ENCODE measurements around the gene TACSTD2.
"Not testable (repeated sequence)": the region's sequence is repeated elsewhere in the genome, so short reads cannot be mapped to it uniquely, and the experiment has no call there.

Gene TACSTD2, protein sequence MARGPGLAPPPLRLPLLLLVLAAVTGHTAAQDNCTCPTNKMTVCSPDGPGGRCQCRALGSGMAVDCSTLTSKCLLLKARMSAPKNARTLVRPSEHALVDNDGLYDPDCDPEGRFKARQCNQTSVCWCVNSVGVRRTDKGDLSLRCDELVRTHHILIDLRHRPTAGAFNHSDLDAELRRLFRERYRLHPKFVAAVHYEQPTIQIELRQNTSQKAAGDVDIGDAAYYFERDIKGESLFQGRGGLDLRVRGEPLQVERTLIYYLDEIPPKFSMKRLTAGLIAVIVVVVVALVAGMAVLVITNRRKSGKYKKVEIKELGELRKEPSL

DNA sequence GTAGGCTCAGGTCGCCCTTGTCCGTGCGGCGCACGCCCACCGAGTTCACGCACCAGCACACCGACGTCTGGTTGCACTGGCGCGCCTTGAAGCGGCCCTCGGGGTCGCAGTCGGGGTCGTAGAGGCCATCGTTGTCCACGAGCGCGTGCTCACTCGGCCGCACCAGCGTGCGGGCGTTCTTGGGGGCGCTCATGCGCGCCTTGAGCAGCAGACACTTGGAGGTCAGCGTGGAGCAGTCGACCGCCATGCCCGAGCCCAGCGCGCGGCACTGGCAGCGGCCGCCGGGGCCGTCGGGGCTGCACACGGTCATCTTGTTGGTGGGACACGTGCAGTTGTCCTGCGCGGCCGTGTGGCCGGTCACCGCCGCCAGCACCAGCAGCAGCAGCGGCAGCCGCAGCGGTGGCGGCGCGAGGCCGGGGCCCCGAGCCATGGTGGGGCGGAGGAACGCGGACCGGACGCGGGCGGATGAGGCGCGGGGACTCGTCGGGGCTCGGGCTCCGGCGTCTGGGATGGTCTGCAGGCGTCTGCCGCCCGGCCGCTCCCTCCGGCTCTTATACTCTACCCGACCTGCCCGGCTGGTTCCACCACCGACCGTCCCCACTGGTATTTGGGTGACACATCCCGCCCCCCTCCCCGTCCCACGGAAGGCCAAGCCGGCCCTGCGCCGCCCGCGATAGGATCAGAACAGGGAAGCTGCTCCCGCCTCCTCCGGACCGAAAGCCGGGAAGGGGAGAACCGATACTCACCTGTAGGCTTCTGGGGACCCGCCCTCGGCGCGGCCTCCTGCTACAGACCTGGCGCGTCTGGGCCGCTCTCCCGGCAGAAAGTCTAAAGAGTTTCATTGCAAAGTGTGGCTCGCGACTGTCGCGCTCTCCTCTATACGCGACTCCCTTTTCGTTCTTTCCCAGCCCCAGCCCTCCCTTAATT lies at the start of gene TACSTD2:
TACSTD2 (minus strand) TSS at position 526 of the 927 bp plus-strand sequence; CDS start at position 430, 96 bp downstream.
- no peak for DNase-seq (ENCODE audit: low spot score)

DNA sequence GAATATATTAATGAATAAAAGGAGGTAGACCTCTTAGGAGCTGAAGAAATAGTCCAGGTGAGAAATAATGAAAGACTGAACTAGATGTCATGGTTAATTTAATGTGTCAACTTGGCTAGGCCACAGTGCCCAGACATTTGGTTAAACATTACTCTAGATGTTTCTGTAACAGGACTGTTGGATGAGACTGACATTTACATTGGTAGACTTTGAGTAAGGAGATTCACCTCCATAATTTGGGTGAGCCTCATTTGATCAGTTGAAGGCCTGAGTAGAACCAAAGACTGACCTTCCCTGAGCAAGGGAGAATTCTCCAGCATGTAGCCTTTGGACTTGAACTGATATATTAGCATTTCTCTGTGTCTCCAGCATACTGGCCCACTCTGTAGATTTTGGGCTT lies 49.2 kb upstream of the TACSTD2 start:
- no peak for DNase-seq (ENCODE audit: low spot score)

DNA sequence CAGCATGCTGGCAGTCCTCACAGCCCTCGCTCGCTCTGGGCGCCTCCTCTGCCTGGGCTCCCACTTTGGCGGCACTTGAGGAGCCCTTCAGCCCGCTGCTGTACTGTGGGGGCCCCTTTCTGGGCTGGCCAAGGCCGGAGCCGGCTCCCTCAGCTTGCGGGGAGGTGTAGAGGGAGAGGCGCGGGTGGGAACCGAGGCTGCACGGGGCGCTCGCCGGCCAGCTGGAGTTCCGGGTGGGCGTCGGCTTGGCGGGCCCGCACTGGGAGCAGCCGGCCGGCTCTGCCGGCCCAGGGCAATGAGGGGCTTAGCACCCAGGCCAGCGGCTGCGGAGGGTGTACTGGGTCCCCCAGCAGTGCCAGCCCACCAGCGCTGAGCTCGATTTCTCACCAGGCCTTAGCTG lies 46.2 kb upstream of the TACSTD2 start:
- not testable (repeated sequence) for DNase-seq (ENCODE audit: low spot score)

DNA sequence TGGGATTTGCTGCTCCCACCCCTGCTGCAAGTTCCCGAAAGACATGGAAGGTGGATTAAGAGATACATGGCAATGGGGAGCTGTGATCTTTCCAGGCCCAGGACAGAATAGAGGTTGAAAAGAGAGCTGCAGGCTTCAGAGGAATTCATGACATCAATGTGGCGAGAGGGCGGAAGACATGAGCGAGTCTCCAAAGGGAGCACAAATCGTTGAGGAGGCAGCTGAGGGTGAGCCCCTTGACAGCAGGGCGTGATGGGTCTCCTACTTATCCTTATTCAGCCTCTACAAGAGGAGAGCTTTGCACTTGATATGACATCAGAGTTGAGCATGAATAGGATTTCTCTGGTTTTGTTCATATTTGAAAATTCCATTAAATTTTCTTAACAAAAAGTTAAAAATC lies 45.5 kb upstream of the TACSTD2 start:
- DNase-seq (ENCODE audit: low spot score) = peak; percentile 42

DNA sequence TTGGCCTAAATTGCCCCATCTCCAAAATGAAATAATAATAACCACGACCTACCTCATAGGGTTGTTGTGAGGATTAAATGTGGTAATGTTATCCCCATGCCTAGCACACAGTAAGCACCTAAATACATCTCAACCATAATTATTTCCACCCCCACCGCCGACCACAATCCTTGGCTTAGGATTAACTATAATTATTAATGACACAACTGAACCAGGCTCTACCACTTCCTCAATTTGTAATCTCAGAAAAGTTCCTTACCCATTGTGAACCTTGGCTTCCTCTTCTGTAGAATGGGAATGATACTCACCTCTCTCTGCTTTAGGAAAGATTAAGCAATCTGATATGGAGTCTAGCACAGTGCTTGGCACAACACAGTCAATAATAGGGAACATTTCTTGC lies 44.3 kb upstream of the TACSTD2 start:
- no peak for DNase-seq (ENCODE audit: low spot score)

DNA sequence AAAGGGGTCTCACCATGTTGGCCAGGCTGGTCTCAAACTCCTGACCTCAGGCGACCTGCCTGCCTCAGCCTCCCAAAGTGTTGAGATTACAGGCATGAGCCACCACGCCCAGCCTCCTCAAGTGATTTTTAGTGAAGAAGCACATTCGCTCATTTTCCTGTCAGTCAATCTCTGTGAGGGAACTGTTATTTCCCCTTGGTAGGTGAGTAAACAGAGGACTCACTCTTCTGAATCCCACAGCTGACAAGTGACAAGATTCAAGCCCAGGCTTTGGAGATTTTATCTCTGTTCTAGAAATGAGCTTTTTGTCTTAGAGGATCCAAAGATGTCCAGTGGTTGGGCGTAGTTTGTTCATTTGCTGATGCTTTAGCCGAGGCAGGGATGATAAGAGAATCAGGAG lies 43.9 kb upstream of the TACSTD2 start:
- DNase-seq (ENCODE audit: low spot score) = no peak

DNA sequence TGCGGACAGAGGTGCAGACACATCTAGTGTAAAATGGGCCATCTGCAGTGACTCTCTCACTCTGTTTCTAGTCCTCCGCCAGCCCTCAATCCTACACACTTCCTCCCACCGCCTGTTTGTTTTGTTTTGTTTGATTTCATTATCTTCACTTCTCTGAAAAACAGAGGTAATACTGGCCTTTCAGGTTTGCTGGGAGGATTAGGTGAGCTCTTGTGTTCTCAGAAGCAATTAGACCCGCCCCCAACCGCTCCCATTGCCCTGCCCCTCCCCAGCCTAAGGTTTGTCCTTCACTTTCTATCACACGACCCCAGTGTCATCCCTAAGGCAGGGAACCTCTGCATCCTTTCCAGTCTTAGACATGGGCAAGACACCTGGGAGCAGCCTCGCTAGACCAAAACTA lies 43.2 kb upstream of the TACSTD2 start:
- DNase-seq (ENCODE audit: low spot score) = no peak

DNA sequence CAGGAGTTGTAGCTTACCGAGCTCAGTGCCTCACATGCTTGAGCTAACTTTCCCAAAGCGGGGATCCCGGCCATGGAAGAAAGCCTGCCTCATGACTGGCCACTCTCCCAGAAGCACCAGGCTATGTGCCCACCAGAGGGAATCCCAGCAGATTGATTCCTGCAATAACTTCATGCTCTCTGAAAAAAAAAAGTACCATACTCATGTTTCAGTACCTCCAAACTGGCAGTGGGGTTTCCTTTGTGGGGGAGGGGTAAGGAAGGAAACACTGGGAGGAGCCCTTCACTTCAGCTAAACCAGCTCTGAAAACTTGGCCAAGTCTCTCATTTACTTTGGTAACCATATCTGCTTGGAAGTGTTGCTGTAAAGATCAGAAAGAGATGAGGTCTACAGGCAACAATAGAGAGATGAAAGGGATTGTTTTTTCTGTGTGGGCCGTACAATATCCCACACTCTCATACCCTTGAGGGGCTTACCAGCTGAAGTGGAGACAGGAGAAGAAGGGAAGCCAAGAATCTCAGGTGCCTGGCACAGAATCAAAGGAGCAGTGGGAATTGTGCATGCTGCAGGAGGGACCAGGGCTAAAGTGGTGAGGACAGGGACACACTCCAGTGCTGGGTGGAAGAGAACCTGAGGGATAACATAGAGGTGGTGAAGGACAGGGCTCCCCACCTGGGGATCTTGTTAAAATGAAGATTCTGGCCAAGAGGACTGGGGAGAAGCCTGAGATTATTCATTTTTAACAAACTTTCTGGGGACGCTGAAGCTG lies 42.4 kb upstream of the TACSTD2 start:
- peak; percentile 17 for DNase-seq (ENCODE audit: low spot score)

DNA sequence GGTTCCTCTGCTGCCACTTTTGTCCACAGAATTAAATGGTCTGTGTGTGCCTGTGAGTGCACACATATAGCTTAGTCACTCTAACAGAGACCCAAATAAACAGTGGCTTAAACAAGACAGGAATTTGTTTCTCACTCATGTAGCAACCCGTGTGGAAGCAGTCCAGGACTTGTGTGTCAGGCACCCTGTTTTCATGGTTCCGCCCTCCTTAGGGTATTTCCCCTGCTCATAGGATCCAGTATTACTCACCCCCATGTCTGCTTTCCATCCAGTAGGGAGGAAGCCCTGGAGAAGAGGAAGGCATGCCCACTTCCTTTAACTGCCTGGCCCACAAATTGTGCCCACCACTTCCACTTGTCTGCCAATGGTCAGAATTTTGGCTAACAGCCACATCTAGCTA lies 41.3 kb upstream of the TACSTD2 start:
- DNase-seq (ENCODE audit: low spot score) = no peak

DNA sequence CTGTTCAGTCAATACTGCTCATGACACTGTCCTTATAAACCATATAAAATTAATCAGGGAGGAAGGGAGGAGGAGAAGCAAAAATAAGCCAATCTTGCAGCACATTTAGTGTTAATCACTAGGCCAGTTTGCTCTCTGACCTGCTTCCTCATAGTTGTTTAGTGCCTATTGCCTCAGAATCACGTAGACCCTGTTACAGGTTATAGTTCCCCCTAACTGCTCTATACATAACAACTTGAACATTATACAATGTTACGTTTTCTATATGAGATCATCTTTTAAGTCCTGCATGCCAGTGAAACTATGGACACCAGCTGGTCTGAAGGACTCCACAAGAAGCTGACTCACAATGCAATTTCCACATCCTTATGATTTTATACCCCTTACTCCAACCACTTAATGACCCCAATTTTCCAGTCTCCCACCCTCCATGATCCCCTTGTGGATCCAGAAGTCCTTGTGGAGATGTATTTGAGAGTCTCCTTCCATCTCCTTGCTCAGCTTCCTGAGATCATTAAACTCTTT lies 34.9 kb upstream of the TACSTD2 start:
- no peak for DNase-seq (ENCODE audit: low spot score)

DNA sequence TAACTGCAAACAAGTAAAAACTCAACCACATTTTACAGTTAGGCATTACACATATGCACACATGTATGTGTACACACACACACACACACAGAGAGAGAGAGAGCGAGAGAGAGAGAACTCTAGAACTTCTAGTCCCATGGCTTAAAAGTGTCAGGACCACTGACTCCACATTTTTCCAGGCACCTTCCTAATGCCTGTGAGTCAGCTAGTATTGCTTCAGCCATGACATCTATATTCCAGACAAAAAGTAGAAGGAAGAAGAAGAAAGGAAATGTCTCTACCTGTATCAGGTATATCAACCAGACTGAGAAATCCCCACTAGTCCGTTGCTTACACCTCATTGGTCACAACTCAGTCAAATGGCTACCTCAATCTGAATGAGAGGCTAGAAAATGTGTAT lies 31.9 kb upstream of the TACSTD2 start:
- no peak for DNase-seq (ENCODE audit: low spot score)

DNA sequence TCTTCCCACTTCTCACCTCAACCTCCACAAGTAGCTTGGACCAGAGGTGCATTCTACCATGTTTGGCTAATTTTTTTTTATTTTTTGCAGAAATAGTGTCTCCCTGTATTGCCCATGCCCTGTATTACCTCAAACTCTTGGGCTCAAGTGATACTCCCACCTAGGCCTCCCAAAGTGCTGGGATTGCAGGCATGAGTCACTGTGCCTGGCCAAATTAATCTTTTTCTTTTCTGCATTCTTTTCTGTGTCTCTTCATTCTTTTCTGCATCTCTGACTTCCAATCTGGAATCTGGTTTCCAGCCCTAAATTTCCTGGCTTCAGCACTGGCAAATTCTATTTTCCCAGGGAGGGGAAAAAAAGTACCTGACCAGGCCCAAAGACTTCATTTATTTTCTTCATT lies 31.2 kb upstream of the TACSTD2 start:
- DNase-seq (ENCODE audit: low spot score) = no peak

DNA sequence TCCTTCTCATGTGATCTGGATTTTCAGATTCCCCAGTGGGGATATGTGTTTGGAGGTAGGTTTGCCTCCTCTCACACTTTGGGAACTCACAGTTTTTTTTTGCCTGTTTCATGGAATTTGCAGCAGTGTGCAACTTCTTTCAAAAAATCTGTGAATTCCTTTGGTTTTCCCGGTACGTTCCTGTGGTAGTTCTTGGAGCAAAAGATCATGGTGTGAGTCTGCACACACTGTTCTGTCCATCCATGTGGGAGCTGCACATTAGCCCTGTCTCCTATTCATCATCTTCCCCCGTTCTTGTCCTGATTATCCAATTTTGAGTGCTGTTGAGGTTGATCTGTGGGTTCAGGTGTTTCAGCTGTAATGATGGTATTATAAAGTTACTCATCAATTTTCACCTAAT lies 30.3 kb upstream of the TACSTD2 start:
- no peak for DNase-seq (ENCODE audit: low spot score)

DNA sequence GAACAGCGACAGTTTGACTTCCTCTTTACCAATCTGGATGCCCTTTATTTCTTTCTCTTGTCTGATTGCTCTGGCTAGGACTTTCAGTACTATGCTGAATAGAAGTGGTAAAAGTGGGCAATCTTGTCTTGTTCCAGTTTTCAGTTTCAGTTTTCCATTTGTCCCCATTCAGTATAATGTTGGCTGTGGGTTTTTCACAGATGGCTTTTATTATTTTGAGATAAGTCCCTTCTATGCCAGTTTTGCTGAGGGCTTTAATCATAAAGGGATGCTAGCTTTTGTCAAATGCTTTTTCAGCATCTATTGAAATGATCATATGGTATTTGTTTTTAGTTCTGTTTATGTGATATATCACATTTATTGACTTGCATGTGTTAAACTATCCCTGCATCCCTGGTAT lies 24.9 kb upstream of the TACSTD2 start:
- DNase-seq (ENCODE audit: low spot score) = not testable (repeated sequence)

DNA sequence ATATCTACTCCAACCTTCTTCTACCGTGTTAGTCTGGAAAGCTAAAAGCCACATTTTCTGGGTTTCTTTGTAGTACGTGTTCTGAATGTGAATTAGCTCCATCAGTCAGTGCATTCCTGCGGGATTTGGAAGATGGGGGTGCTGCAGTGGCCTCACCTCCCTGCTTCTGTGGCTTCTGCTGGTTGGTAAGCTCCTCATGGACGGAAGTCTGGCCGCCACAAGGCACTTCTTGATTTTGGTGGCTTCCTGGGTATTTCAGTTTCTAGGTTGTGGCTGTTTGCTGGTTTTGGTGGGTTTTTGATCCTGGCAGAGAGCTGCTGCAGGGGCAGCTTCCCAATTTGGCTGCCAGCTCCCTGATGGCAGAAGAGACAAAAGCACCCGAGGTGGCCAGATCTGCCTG lies 20.9 kb upstream of the TACSTD2 start:
- DNase-seq (ENCODE audit: low spot score) = no peak

DNA sequence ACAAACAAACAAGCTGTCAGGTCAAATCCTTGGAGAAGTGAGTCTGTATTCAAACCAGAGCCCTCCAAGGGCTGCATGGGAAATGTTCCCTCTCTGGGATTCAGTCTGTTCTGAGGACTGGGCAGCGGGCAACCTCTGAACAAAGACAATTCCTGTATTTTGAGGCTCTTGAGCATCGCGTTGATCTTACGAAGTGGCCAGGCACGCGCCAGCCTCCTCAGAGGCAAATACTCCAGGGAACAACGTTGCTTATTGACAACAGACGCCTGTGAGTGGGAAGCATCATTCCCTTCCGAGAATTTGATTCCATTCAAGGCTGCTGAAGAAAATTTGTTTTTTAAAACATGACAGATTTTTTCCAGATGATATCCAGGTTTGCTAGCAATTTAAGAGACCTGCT lies 20.0 kb upstream of the TACSTD2 start:
- no peak for DNase-seq (ENCODE audit: low spot score)

DNA sequence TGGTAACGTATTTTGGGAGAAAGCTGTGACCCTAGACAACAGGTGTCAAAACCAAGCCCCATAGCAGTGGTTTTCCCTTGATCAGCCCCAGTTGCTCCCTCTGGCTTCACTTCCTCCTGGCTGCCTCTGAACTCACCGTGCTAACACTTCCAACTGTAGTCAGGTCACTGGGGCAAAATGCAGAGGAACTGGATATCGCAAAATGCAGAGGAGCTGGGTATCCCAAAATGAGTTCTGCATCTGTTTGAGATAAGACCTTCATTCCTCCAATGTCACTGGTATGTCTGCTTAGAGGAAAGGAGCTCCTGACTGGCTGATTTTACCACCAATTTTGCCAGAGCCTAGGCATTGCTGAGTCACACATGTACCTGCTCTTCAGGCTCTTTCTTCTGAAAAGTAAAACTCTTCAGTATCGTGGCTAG lies 19.6 kb upstream of the TACSTD2 start:
- DNase-seq (ENCODE audit: low spot score) = no peak

DNA sequence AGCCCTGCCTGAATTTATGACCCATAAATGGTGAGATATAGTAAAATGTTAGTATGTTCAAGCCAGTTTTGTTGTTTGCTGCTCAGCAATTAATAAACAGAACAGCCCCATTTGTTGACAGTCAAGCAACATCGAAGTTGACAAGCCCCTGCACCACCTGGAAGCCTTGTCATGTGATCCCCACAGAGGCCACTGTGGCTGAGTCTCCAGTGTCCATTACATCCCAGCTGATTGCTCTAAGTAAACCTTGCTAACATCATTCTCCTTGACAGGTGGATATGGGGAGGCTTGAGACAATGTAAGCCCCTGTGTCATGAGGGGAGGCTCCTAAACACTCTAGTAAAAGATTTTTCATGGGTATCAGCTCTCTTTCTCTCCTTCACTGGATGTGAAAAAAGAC lies 17.5 kb upstream of the TACSTD2 start:
- no peak for DNase-seq (ENCODE audit: low spot score)

DNA sequence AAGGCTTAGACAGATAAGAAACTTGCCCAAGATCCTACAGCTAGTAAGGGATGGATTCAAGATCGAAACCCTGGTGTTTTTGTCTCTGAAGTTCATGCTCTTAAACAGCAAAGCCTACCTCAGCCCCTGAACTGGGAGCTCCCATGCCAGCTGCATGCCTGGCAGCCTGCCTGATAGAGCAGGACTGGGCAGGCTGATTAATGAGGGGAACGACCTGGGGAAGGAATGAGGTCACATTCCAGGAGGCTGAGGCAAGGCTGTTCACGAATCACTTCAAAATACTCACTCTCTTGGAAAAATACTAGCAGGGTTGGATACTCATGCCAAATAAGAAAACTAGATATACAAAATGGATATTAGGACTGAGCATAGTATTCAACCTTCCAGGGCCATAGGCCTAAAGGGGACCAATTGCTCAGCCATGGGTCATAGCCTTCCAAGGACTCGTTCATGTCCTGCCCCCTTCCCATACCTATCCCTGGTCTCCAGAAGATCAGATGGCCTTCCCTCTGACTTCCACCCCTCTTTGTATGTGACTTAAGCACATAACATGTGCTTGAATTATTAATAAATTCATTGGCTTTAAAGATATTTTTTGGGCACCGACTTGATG lies 15.6 kb upstream of the TACSTD2 start:
- DNase-seq (ENCODE audit: low spot score) = no peak

DNA sequence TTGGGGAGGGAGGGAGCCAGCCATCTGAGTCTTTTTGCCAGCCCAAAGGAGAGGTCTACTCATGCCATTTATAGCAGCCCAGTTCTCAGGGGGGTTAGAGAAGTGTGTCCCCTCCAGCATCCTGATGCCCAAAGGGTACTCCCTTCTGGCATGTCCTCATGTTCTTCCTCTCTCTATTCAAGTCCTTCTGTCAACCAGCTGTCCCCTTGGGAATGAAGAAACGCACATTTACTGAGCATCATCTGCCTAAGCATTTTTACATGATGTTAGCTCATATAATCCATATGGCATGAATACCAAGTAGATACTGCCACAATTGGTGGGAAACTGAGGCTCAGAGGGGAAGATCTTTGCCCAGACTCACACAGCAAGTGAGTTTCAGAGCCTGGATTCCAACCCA lies 14.8 kb upstream of the TACSTD2 start:
- no peak for DNase-seq (ENCODE audit: low spot score)

DNA sequence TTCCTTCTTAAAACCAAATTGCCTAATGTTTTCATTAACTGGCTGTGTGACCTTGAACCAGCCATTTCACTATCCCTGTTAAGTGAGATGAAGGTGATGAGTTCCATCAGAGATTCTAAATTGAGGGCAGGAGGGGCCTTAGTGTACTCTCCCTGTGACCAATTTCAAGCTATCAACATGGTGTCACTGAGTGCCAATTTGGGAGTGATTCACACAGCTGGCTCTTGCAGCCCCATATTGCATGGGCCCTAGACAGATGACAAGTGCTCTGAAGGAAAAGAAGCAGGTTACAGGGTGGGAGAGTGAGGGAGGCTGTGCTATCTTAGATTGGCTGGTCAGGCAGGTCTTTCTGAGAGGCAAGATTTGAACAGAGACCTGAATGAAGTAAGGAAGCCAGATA lies 13.0 kb upstream of the TACSTD2 start:
- DNase-seq (ENCODE audit: low spot score) = no peak

DNA sequence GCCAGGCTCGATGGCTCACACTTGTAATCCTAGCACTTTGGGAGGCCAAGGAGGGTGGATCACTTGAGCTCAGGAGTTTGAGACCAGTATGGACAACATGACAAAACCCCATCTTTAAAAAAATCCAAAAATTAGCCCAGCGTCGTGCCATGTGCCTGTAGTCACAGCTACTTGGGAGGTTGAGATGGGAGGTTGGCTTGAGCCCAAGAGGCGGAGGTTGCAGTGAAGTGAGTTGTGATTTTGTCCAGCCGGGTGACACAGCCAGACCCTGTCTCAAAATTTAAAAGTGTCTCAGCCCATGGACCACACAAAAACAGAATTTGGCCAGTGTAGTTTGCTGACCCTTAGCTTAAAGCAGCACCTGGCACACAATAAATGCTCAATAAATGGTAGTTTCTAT lies 11.3 kb upstream of the TACSTD2 start:
- no peak for DNase-seq (ENCODE audit: low spot score)
